Measurements from ENCODE around the gene UPK3A. TPM values are rescaled to one million over a fixed set of nuclear protein-coding genes. Genes with fewer than 3 reads are reported as not detected.
"Not testable (repeated sequence)": the region's sequence is repeated elsewhere in the genome, so short reads cannot be mapped to it uniquely, and the experiment has no call there.

UPK3A gene
- total RNA-seq, 1 experiment from 2014 or later = 1.0 TPM

DNA sequence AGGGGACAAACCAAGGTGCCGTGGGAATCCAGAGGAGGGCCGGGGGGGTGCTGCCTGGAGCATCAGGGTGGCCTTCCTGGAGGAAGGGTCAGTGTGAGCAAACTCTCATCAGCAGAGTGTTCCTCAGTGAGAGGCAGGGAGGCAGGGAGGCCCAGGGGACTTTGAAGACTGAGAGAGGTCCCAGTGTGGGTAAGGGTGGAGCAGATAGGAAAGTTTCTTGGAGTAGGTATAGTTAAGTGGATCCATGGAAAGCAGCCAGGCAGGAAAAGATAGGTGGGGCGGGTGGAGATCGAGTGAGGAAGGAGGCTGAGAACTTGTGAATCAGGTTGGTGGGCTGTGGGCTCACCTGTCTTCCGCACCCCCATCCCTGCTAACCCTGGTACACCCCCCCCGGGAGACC lies 9.3 kb downstream of the UPK3A start:
- H3K27ac ChIP-seq = no peak overlapping the region
- no peaks in the 10 kb centered on the region for H4K20me1 ChIP-seq (ENCODE audit: insufficient read depth)
- H3K4me3 ChIP-seq = no peak overlapping the region
- no peaks in the 10 kb centered on the region for H3K9me3 ChIP-seq (ENCODE audit: insufficient read depth, low read depth)
- no peaks in the 10 kb centered on the region for H3K27me3 ChIP-seq (ENCODE audit: insufficient read depth, low read depth)
- DNase-seq = no peak
- intact Hi-C loops (cut with micrococcal nuclease; ENCODE audit: unreplicated experiment) = no loop called here
- H3F3A ChIP-seq (ENCODE audit: insufficient read depth, low read depth) = no peaks in the 10 kb centered on the region; the same call in 1 of the 2 replicates
- ChIA-PET CTCF (interaction anchor here (0.6 kb wide), 1 partner anchor 13 kb away, joined by 4 read pairs; no protein-coding TSS in a partner anchor), POLR2A (ENCODE audit: unreplicated experiment) (no interaction called here)
- peak overlapping the region; percentile 30; the same call in 1 of the 2 replicates for H3K4me2 ChIP-seq
- TF ChIP-seq, protein P1, sequence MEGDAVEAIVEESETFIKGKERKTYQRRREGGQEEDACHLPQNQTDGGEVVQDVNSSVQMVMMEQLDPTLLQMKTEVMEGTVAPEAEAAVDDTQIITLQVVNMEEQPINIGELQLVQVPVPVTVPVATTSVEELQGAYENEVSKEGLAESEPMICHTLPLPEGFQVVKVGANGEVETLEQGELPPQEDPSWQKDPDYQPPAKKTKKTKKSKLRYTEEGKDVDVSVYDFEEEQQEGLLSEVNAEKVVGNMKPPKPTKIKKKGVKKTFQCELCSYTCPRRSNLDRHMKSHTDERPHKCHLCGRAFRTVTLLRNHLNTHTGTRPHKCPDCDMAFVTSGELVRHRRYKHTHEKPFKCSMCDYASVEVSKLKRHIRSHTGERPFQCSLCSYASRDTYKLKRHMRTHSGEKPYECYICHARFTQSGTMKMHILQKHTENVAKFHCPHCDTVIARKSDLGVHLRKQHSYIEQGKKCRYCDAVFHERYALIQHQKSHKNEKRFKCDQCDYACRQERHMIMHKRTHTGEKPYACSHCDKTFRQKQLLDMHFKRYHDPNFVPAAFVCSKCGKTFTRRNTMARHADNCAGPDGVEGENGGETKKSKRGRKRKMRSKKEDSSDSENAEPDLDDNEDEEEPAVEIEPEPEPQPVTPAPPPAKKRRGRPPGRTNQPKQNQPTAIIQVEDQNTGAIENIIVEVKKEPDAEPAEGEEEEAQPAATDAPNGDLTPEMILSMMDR (conservative IDR thresholded peaks at IDR 0.05) = no peak
- TF ChIP-seq EZH2 (IDR thresholded peaks at IDR 0.05; ENCODE audit: low read depth) = no peak
- H2AFZ ChIP-seq = no peak overlapping the region
- H3K9me2 ChIP-seq (ENCODE audit: insufficient read depth) = no peaks in the 10 kb centered on the region
- no peaks in the 10 kb centered on the region for H3K79me2 ChIP-seq (ENCODE audit: low read depth)
- BruUV-seq (replicated peaks) = no TSS peak
- H3K36me3 ChIP-seq (ENCODE audit: low read depth) = no peaks in the 10 kb centered on the region
- H3K4me1 ChIP-seq (replicated peaks; ENCODE audit: insufficient read depth) = 0 out of 2 replicates have a peak, but pooled peaks cover 10% of the 10 kb centered on the region

DNA sequence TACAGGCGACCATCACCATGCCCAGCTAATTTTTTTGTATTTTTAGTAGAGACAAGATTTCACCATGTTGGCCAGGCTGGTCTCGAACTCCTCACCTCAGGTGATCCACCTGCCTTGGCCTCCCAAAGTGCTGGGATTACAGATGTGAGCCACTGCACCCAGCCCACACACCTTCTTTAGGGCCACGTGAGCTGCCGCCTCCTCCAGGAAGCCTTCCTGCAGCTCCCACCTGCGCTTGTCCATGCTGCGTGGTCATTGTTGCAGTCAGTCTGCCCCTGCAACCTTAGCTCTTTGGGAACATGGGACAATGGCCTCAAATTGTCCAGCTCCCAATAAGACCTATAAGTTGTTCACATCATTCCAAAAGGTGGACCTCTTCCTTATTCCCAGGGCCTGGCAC lies 10.3 kb downstream of the UPK3A start:
- H3F3A ChIP-seq (ENCODE audit: insufficient read depth, low read depth); CTCF ChIA-PET: not testable (repeated sequence)

DNA sequence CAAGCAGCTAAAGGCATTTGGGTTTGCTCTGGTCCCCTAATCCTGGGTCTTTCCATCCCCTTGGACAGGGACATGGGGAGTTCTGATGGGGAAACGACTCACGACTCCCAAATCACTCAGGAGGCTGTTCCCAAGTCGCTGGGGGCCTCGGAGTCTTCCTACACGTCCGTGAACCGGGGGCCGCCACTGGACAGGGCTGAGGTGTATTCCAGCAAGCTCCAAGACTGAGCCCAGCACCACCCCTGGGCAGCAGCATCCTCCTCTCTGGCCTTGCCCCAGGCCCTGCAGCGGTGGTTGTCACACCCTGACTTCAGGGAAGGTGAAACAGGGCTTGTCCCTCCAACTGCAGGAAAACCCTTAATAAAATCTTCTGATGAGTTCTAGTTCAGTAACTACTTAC lies 10.7 kb downstream of the UPK3A start:
- ChIA-PET CTCF (no interaction called here), POLR2A (ENCODE audit: unreplicated experiment) (no interaction called here)
- Histone ChIP-seq H3K9me2 (ENCODE audit: insufficient read depth) (no peaks in the 10 kb centered on the region), H3F3A (ENCODE audit: insufficient read depth, low read depth) (no peaks in the 10 kb centered on the region; the same call in 1 of the 2 replicates), H3K27ac (no peak overlapping the region), H3K36me3 (ENCODE audit: low read depth) (no peaks in the 10 kb centered on the region), H2AFZ (no peak overlapping the region), H3K4me3 (no peak overlapping the region), H4K20me1 (ENCODE audit: insufficient read depth) (no peaks in the 10 kb centered on the region), H3K9me3 (ENCODE audit: insufficient read depth, low read depth) (no peaks in the 10 kb centered on the region), H3K4me2 (no peak overlapping the region), H3K27me3 (ENCODE audit: insufficient read depth, low read depth) (no peaks in the 10 kb centered on the region), H3K79me2 (ENCODE audit: low read depth) (no peaks in the 10 kb centered on the region), H3K4me1 (replicated peaks; ENCODE audit: insufficient read depth) (0 out of 2 replicates have a peak, but pooled peaks cover 10% of the 10 kb centered on the region)
- no TSS peak for BruUV-seq (replicated peaks)
- TF ChIP-seq, protein P1 (conservative IDR thresholded peaks at IDR 0.05) = no peak
- no peak for TF ChIP-seq EZH2 (IDR thresholded peaks at IDR 0.05; ENCODE audit: low read depth)
- DNase-seq = no peak
- intact Hi-C loops (cut with micrococcal nuclease; ENCODE audit: unreplicated experiment) = no loop called here

More for the DNA sequence above, 10.3 kb downstream of the UPK3A start:
- H3K4me3 ChIP-seq; H3K36me3 ChIP-seq (ENCODE audit: low read depth); H3K9me3 ChIP-seq (ENCODE audit: insufficient read depth, low read depth); H3K4me1 ChIP-seq (replicated peaks; ENCODE audit: insufficient read depth); DNase-seq; H3K27ac ChIP-seq; H3K79me2 ChIP-seq (ENCODE audit: low read depth); H3K27me3 ChIP-seq (ENCODE audit: insufficient read depth, low read depth); BruUV-seq (replicated peaks); H3K4me2 ChIP-seq; POLR2A ChIA-PET (ENCODE audit: unreplicated experiment); H3K9me2 ChIP-seq (ENCODE audit: insufficient read depth); H4K20me1 ChIP-seq (ENCODE audit: insufficient read depth); H2AFZ ChIP-seq; intact Hi-C loops (cut with micrococcal nuclease; ENCODE audit: unreplicated experiment): not testable (repeated sequence)
